HG03196 (cell line): Measurements from ENCODE around the gene JAKMIP3.

Experiments used
- ATAC-seq: cut with Tn5 transposase; IDR thresholded peaks from one replicate; pipeline ENCODE4 v1.9.1; 2021; ENCODE audit not compliant: unreplicated experiment

The JAKMIP3 gene

DNA sequence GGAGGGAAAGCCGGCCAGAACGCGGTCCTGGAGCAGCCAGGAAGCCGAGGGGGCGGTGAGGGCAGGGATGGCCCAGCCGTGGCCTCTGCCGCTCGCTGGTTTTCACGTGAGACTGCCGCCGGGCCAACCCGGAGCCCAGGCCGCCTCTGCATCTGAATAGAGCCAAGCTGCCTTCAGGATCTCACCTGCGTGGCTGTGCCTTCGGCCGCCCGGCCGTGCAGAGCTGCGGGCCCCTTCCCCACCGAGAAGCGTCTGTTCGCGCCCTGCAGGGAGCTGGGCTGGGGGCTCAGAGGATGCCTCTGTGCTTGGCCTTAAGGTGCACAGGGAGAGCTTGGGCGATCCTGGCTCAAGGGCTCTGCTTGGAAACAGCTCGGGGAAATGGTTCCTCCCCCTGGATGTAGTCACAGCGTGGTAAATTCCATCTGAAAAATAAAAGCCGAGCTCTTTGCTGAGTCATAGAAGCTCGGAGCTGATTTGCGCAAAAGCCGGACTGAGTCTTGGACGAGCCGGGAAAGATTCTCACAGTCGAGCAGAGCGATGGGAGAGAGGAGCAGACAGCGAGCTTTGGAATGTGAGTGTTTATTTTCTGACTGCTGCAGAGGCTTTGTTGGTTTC, at the start of gene JAKMIP3:
Gene JAKMIP3, plus strand, starts transcription at position 456 of the 615 bp plus-strand sequence. CDS start 38,863 bp downstream, outside the sequence.
- no peak for ATAC-seq

DNA sequence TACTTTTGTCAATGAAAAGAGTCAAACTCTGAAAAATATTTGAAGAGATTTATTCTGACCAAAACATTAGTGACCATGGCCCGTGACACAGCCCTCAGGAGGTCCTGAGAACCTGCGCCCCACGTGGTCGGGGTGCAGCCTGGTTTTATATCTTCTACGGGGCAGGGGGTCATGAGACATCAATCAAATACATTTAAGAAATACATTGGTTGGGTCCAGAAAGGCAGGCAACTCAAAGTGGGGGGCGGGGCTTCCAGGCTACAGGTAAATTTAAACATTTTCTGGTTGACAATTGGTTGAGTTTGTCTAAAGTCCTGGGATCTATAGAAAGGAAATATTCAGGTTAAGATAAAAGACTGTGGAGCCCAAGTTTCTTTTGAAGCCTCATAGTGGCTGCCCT, 49.2 kb upstream of the JAKMIP3 start:
- ATAC-seq: no peak

- ATAC-seq: no peak
These were observed 47.3 kb upstream of the JAKMIP3 start for GRCh38 chr10:132018446-132018845.

DNA sequence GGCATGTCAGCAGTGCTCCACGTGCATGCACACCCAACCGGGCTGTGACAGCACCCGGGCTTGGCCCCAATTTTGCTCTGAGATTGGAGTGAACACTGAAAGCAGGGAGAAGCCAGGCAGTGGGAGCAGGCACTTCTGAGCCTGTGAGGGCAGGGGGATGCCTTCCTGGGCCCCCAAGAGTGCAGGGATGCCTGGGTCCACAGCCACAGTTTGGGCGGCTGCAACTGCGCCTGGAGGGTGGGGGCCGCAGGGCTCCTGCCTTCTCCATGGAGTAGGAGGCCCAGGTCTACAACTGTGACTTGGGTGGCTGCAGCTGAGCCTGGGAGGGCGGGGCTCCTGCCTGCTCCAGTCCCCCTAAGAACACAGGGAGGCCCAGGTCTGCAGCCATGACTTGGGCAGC, 46.4 kb upstream of the JAKMIP3 start:
- no peak for ATAC-seq

DNA sequence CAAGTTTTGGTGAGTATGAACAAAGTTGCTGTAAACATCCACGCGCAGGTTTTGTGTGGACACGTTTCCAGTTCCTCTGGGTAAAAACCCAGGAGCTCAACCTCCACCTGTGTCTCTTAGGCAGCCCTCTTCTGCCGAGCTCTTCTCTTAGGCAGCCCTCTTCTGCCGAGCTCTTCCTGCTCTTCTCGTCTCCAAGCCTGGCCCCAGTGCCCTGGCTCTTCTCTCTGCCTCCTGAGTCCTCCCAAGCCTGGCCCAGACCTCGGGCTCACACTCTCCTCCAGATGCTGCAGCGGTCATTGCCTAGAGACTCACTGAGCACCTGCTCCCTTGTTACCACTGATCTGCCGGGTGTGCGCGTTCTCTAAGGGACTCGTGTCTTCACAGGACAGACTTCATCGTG, 45.3 kb upstream of the JAKMIP3 start:
- no peak for ATAC-seq

DNA sequence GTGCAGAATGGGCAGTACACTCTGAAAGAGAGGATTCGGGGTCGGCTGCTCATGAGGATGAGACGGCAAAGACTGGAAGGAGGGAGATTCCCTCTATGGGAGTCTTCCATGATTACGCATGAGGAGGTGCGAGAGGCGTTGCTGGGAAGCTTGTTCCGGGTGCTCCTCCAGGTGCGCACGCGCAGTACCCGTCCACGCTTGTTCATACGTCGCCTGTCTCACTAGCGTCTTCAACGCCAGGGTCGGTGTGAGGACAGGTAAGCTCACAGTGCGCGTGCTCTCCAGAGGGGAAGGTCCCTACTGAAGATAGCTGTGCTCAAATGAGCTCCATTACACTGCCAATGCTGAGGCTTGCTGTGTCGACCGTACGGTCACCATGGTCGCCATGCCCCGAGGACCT, 44.7 kb upstream of the JAKMIP3 start:
- no peak for ATAC-seq

DNA sequence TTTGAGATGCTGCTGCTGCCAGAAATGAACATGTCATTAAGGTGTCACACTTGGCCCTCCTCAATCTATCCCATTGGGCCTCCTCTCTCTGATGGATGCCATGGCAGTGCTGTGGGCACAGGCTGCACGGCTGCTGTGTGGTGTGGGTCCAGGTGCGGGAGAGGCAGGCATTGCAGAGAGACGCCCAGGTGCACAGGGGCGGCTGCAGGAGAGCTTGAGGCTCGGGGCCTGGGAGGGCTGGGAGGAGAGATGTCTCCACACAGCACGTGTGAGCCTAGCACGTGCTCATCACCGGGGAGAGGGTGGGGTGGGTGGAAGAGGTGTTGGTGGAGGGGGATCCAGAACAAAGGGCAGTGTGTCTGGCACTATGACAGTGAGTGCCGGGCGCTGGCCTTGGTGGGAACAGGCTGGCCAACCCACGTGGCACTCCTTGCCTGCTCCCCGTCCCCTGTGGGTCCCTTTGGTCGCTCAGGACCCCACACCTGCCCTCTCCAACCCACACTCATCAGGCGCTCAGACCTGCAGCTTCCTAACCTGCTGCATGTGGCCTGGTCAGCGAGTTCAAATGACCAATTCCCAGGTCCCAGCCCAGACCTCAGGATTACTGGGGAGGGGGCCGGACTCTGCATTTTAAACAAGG, 44.1 kb upstream of the JAKMIP3 start:
- ATAC-seq: no peak

GRCh38 chr10:132022241-132022640, 43.5 kb upstream of the JAKMIP3 start:
- no peak for ATAC-seq

DNA sequence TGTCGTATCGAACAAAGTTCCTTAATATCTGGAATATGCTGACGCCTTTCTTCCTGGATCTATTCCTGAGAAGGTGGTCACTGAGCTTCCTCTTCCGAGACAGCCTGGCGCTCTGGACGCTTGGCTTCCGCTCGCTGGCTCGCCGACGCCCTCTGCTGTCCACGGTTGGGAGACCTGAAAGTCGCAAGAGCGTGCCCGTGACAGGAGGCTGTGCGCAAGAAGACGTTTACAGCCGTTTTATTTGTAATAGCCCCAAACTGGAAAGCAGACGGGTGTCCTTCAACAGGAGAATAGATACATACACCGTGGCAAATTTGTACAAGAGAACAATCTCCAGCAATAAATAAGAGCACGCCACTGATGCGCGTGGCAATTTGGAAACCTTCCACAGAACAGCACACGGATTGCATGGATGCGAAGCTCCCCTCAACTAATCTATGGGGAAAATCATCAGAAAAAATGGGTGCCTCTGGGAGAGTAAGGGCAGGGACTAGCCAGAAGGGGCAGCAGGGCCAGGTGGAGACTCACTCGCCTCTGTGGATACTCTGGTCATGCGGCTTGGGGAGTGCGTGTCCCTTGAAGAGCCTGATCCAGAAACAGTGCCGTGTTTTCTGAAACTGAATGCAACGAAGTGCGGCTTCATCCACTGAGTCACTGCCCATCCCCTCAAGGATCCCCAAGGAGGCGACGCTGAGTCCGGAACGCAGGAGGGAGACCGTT, 42.5 kb upstream of the JAKMIP3 start:
- peak; percentile 61 for ATAC-seq

DNA sequence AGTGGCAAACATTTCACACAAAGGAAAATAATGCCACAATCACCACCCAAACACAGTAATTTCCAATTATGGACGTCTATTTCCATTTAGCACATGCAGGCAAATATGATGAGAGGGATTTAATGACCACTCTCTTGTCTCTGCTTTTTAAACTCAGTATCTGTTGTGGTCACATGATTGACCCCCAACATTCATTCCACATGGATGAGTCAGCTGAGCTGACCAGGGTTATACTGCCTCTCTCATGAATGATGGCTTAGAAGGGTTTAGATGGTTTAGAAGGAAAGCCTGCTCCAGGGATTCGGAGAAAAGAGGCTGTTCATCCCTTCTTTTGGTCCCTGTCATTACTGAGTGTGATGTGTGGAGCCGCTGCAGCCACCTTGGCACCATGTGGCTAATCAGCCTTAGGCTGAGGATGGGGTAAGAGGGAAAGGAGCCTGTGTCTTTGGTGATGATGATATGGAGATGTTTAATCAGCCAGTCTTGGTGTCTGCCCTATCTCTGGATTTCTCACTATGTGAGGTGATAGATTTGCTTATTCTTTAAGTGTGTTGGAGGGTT, 38.2 kb upstream of the JAKMIP3 start:
- no peak for ATAC-seq

DNA sequence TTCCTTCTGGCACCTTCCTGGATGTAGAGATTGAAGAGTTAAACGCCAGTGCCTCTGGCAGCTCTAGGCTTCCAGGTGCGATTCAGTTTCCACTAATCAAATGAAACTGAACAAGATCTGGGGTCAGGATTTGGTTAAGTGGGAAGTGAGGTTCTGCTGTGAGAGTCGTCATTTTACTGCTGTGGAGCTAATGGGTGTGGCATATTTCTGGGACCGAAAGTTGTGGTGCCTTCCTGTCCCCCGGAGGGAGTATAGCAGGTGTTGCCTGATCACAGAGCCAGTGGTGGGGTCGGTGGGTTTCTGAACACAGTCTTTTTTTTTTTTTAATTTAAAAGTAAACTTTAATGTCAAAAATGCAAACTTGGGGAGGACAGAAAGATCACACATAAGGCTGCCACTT, 37.0 kb upstream of the JAKMIP3 start:
- no peak for ATAC-seq

DNA sequence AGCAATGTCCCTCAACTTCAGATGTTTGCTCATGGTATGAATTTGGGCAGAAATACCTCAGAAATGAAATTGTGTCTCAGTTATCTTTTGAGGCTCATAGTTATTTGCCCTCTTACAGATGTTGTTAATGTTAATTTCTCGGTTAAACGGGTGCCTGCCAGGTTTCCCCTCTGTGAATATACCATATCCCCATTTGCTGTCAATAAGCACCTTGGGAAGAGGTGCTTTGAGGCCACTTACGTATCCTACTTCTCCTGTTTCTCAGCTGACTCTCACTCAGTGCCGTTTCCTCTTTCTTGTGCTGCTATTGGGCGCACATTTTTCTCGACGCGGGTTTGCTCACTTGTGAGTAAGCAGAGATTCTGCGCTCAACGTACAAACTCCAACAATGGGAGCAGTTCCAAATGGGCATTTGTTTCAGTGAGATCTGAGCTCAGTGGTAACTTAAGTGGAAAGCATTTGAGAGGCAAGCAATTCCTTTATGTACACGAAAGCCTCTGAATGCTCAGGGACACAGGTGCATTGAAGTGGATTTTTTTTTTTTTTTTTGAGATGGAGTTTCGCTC, 34.8 kb upstream of the JAKMIP3 start:
- ATAC-seq: no peak

GRCh38 chr10:132033632-132034031, 32.1 kb upstream of the JAKMIP3 start:
- no peak for ATAC-seq

DNA sequence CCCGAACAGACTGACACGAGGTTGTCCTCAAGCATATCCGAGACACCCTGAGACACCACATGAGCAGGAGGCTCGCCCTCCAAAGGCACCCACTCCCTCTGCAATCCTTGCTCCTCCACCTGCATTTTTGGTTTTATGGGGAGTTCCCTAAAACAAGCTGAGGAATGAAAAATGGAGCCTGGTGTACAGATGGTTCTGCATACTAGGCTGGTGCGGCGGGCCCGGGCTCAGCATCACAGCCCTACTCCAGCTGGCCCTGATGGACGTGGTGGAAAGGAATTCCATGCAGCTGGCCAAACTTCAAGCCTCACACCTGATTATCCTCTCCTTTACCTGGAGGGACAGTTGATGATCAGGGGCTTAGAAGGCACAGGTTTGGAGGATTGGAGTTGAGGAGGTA, 30.3 kb upstream of the JAKMIP3 start:
- no peak for ATAC-seq

GRCh38 chr10:132036153-132036886, 29.4 kb upstream of the JAKMIP3 start:
- ATAC-seq: no peak

DNA sequence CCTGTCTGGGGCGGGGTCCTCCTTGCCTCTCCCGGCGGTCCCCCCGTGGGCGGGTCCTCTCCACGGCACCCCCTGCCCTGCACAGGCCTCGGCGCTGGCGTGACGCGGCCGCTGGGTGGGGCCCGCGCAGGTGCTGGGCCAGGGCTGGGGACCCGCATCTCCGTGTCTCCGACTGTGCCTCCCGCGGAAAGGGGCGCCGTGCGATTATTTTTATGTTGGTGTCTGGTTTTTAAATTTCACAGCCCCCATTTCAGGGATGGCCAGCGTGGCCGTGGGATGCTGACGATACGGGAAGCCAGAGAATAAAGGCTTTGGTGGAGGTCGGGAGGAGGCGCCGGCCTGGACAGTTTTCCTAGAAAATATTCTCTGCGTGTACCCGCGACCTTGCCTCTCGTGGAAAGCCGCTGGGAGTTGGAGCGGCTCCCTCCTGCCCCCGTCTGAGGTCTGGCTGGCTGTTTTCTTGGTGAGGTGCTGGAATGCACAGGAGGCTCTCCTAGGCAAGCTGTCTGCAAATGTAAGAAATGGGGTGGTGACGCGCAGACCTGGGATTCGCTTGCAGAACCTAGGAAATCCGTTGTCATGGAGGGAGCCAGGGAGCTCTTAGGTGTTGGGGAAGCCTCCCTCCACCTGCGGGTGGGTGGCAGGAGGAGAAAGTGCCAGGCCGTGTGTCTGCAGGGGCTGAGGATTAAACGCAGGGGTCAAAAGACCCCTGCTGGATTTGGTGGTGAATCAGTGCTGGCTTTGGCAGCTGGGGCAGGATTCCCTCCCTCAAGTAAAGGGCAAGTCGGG, 28.7 kb upstream of the JAKMIP3 start:
- ATAC-seq: no peak

- no peak for ATAC-seq
These were observed 28.1 kb upstream of the JAKMIP3 start for GRCh38 chr10:132037676-132037975.

- no peak for ATAC-seq
These were observed 26.4 kb upstream of the JAKMIP3 start for GRCh38 chr10:132039371-132039770.

DNA sequence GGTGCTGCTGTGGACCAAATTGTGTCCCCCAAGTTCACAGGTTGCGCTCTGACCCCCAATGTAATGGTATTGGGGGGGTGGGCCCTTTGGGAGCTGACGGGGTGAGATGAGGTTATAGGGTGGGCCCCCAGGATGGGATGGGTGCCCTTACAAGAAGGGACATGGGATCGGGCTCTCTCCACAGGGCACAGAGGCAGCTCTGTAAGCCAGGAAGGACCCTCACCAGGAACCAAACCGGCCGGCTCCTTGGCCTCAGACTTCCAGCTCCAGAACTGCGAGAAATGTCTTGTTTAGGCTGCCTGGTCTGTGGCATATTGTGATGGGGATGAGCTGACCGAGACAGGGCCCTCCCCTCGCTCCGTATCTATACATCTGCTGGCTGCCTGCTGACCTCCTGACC, 25.7 kb upstream of the JAKMIP3 start:
- no peak for ATAC-seq

DNA sequence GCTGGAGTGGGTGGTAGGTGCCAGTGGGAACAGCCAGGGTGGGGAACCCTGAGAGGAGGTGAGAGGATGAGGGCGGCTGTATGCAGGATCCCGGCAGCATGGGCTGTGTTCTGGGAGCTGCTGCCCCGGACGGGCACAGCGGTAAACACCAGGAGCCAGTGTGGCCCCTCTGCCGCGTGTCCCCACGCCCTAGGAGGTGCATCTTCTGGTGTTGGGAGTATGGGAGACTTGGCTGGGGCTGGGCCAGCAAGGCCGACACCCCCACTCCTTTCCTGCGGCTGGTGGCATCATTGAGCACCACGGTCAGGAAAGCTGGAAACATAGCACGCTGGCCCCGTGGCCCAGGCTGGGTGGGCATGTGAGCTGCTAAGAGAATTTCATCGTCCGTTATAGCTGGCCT, 24.4 kb upstream of the JAKMIP3 start:
- no peak for ATAC-seq
